IMR-90 (cell line): ENCODE results near the gene RGR.

ENCODE experiments used
- CTCF ChIP-seq: conservative IDR thresholded peaks from 2 replicates; pipeline ENCODE4 v1.5.1; 2012; ENCODE audit warnings: mild to moderate bottlenecking, low read depth, low read length, improper control_type of control experiment
- POLR2A ChIP-seq: IDR thresholded peaks from 2 replicates; pipeline ENCODE4 v1.6.1; 2012; ENCODE audit warnings: mild to moderate bottlenecking, low read depth, low read length
- RAD21 ChIP-seq: IDR thresholded peaks from 2 replicates; pipeline ENCODE4 v1.6.1; 2012; ENCODE audit warnings: low read length, improper control_type of control experiment

- no peak for TF ChIP-seq CTCF
- TF ChIP-seq RAD21, result no peak
- TF ChIP-seq POLR2A, result no peak
These were observed 10.0 kb downstream of the RGR start for GRCh38 chr10:84254552-84255478.
